PFSK-1 (cell line): ENCODE data around the gene FRMD4B.

Experiments
- FOXP2 ChIP-seq: optimal IDR thresholded peaks from 2 replicates; pipeline ENCODE3; 2011; ENCODE audit warnings: borderline replicate concordance, control low read depth, inconsistent platforms; ENCODE audit not compliant: insufficient read depth; ENCODE audit errors: extremely low read length, extremely low read depth
- POLR2AphosphoS5 ChIP-seq: IDR thresholded peaks from 2 replicates; pipeline ENCODE4 v1.6.1; 2012; ENCODE audit warnings: low read depth, mild to moderate bottlenecking, control low read depth, low read length, moderate library complexity
- REST ChIP-seq, 2 experiments: IDR thresholded peaks; 2 replicates each; pipeline versions ENCODE4 v1.6.1 to v1.8.0; 2011 to 2012; ENCODE audit warnings: low read depth in 2 of 2, low read length in 2 of 2, control low read depth in 1 of 2, inconsistent platforms in 1 of 2, mild to moderate bottlenecking in 1 of 2, moderate library complexity in 1 of 2; ENCODE audit not compliant: insufficient read depth in 1 of 2
- SIN3A ChIP-seq: IDR thresholded peaks from 2 replicates; pipeline ENCODE4 v1.6.1; 2012; ENCODE audit warnings: mild to moderate bottlenecking, low read length, moderate library complexity, borderline replicate concordance; ENCODE audit not compliant: insufficient read depth
- TAF1 ChIP-seq: IDR thresholded peaks from 2 replicates; pipeline ENCODE4 v1.6.1; 2012; ENCODE audit warnings: low read length, control low read depth, borderline replicate concordance; ENCODE audit not compliant: insufficient read depth

Gene FRMD4B

DNA sequence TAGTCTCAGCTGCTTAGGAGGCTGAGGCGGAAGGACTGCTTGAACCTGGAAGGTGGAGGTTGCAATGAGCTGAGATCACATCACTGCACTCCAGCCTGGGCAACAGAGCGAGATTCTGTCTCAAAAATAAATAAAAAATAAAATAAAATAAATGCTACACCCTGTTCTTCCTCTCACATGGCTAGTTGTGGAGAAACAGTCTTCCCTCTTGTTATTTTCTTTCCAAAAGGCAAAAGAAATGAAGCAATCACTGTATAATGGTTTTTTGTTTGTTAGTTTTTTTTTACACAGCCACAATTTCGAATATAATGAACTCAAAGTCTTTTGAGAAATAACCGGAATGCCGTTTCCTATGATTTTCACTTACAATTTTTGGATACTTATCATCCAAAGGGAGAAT is 4.9 kb upstream of the FRMD4B start:
- TF ChIP-seq REST (IDR thresholded peaks at IDR 0.05; ENCODE audit: insufficient read depth in 1 of 2, low read depth in 2 of 2, low read length in 2 of 2) (no peak), TAF1 (no peak), SIN3A (no peak), POLR2AphosphoS5 (no peak), FOXP2 (no peak)

GRCh38 chr3:69389520-69390248 is 3.8 kb upstream of the FRMD4B start:
- TF ChIP-seq SIN3A (no peak), FOXP2 (no peak), REST (IDR thresholded peaks at IDR 0.05; ENCODE audit: insufficient read depth in 1 of 2, low read depth in 2 of 2, low read length in 2 of 2) (no peak), TAF1 (no peak), POLR2AphosphoS5 (no peak)

- TF ChIP-seq FOXP2: no peak
- TF ChIP-seq TAF1: no peak
- TF ChIP-seq POLR2AphosphoS5: no peak
- TF ChIP-seq SIN3A: no peak
- TF ChIP-seq REST (IDR thresholded peaks at IDR 0.05; ENCODE audit: insufficient read depth in 1 of 2, low read depth in 2 of 2, low read length in 2 of 2): no peak
Observed at GRCh38 chr3:69388241-69388640, 2.4 kb upstream of the FRMD4B start.

DNA sequence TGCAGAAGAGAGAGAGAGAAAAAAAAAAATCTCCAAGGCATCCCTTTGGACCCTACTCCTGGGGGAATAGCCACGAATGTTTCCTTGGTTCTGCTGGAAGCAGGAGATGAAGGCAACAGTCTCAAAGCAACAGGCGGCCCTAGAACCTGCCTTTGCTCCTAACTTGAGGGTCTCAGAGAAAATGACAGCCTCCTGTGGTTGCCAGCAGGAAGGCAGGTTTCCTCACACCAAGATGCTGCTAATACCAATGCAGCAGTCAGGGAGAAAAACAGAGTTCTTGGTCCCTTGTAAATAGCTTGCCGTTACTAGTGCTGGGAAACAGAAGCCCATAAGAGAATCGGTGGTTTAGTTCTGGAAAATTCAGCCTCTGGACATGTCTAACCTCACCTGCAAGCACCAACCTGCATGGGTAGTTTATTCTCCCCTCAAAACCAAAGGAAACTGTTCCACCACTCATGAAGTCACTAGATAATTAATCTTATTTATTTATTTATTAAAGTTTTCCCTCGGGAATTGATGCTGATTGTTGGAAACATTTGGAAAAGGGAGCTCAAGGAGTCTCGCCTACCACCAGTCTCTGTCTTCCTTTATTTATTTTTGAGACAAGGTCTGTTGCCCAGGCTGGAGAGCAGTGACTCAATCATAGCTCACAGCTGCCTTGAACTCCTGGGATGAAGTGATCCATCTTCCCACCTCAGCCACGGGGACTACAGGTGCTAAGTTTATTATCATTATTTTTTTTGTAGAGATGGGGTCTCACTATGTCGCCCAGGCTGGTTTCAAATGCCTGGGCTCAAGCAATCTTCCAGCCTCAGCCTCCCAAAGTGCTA is 883 bp upstream of the FRMD4B start:
- no peak for TF ChIP-seq REST (IDR thresholded peaks at IDR 0.05; ENCODE audit: insufficient read depth in 1 of 2, low read depth in 2 of 2, low read length in 2 of 2)
- no peak for TF ChIP-seq SIN3A
- no peak for TF ChIP-seq FOXP2
- TF ChIP-seq POLR2AphosphoS5: no peak
- no peak for TF ChIP-seq TAF1
